GM18868 (cell line): ENCODE measurements around the gene CYP4F11.
"Not testable (repeated sequence)": the region's sequence is repeated elsewhere in the genome, so short reads cannot be mapped to it uniquely, and the experiment has no call there.

Experiments used
- ATAC-seq: cut with Tn5 transposase; IDR thresholded peaks from one replicate; pipeline ENCODE4 v1.9.1; 2021; ENCODE audit warnings: mild to moderate bottlenecking, moderate library complexity; ENCODE audit not compliant: unreplicated experiment

The CYP4F11 gene

DNA sequence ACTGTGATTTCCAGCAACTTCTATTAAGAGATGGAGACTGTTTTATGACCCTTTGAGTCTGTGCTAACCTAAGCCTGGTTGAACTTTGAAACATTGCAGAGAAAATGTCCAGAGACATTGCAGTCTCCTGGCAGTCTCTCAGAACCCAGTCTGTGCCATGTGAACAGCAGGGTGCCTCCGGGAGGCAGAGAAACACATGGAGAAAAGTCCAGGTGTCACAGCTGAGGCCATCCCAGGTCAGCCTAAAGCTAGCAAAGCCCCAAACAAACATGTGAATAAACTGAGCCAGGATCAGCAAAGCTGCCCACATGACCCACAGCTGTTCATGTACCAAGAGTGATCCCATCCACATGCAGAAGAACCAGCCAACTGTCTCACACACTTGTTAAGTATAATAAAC, 7.8 kb downstream of the CYP4F11 start:
- no peak for ATAC-seq

DNA sequence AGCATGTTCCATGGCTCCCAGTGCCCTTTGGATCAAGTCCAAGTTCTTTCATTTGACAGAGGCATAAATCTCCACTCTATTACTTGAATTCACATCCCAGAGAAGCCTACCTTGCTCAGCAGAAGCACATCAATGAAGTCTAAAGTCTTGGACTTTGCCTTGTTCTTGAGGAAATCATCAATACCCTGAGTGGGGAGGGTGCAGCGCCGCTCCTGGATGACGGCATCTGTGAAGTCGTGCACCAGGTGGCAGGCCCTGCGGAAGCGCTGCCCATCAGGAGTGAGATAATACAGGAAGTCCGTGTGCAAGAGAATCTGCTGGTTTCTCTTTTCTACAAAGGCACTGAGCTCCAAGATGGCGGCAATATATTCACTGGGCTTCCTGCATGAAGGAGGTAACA, 10.6 kb downstream of the CYP4F11 start:
- ATAC-seq, result no peak

GRCh38 chr19:15922021-15922420, 12.3 kb downstream of the CYP4F11 start:
- no peak for ATAC-seq

GRCh38 chr19:15919243-15919642, 15.1 kb downstream of the CYP4F11 start:
- no peak for ATAC-seq

DNA sequence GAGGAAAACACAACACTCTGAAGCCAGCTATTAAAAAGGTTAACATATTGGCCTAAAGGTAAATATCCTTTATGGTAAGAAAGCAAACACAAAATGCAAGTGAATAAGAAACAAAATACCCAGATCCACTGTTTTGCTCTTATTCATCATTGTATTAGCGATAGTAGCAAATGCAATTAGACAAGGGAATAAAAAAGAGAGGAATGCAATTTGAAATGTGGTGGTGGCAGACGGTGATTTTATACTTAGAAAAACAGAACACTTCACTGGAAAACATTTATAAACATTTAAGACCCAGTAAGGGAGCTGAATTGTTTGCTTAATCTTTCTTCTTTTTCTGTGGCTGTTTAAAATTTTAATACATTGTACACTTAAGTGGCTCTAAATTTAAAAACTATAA, 19.2 kb downstream of the CYP4F11 start:
- no peak for ATAC-seq

- ATAC-seq, result no peak
Observed at GRCh38 chr19:15913830-15914229, 20.5 kb downstream of the CYP4F11 start.

- no peak for ATAC-seq
Observed at GRCh38 chr19:15913384-15913783, 20.9 kb downstream of the CYP4F11 start.

- ATAC-seq, result no peak
Observed at GRCh38 chr19:15911599-15912235, 22.6 kb downstream of the CYP4F11 start.

GRCh38 chr19:15905026-15905425, 29.3 kb downstream of the CYP4F11 start:
- ATAC-seq, result no peak

- ATAC-seq, result not testable (repeated sequence)
Observed at GRCh38 chr19:15902898-15903297, 31.4 kb downstream of the CYP4F11 start.

DNA sequence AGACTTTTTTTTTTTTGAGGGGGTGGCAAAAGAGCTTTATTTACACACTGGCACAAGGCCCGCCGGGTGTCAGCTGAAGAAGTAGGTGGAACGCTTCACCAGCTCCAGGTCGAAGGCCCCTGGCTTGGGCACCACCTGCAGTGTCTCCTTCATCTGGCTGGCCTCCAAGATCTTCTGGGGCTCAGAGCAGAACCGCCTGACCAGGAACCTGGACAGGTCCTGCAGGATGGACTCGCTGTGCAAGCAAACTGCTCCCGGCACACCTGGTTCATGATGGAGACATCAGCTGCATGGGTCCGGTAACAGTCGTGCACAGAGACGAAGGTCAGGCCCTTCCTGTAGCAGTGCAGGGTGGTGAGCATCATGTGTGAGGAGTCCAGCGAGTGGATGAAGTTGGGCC, 32.1 kb downstream of the CYP4F11 start:
- no peak for ATAC-seq

DNA sequence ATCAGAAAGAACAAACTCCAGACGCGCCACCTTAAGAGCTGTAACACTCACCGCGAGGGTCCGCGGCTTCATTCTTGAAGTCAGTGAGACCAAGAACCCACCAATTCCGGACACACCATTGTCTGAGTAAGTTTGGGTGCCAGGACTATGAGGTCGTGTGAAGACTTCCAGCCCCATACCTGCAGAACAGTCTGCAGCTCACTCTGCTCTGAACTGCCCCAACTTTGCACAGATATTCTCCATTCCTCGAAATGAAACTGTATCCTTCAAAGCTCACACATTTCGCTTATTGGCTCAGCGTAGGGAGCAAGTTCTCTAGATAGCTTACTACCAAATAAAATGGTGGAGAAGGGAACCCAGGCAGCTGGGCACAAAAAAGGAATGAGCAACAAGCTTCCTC, 33.8 kb downstream of the CYP4F11 start:
- ATAC-seq, result no peak

DNA sequence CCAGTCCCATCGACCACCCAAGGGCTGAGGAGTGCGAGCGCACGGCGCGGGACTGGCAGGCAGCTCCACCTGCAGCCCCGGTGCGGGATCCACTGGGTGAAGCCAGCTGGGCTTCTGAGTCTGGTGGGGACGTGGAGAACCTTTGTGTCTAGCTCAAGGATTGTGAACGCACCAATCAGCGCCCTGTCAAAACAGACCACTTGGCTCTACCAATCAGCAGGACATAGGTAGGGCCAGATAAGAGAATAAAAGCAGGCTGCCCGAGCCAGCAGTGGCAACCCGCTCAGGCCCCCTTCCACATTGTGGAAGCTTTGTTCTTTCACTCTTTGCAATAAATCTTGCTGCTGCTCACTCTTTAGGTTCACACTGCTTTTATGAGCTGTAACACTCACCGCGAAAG, 34.3 kb downstream of the CYP4F11 start:
- ATAC-seq, result not testable (repeated sequence)

DNA sequence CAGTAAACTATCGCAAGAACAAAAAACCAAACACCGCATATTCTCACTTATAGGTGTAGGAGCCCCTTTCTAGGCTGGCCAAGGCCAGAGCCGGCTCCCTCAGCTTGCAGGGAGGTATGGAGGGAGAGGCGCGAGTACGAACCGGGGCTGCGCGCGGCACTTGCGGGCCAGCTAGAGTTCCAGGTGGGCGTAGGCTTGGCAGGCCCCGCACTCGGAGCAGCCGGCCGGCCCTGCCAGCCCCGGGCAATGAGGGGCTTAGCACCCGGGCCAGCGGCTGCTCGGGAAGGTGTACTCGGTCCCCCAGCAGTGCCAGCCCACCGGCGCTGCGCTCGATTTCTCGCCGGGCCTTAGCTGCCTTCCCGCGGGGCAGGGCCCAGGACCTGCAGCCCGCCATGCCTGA, 34.8 kb downstream of the CYP4F11 start:
- not testable (repeated sequence) for ATAC-seq

DNA sequence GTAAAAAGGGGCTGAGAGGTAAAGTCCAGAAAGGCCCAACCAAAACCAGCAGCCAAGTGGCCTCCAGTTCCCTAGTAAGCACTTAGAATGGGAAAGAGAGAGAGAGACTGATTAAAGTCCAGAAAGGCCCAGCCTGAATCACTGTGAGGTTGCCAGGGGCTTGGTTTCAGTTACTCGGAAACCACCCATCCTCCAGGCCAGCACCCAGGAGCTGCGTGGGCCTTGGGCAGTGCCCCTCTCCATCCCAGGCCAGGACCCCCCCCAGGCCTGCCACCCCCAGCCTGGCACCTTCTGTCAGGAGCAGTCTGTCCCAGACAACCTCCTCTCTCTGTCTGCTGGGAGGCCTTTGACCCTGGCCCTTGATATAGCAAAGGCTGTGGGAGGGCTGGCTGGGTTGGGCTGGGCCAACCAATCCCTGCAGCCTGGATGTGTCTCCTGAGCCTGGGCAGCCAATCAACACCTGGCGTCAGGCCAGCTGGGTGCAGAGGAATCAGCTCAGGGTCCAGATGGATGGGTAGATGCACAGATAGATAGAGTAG, 36.5 kb downstream of the CYP4F11 start, which contains the start of gene CYP4F2:
Gene CYP4F2, minus strand, starts transcription at position 337 of the 539 bp plus-strand sequence. CDS start 463 bp downstream, outside the sequence.
- ATAC-seq, result no peak

- no peak for ATAC-seq
Observed at GRCh38 chr19:15897026-15897737, 37.1 kb downstream of the CYP4F11 start.

- ATAC-seq, result no peak
Observed at GRCh38 chr19:15895876-15896430, 38.4 kb downstream of the CYP4F11 start.

- no peak for ATAC-seq
Observed at GRCh38 chr19:15894359-15894758, 40.0 kb downstream of the CYP4F11 start.

DNA sequence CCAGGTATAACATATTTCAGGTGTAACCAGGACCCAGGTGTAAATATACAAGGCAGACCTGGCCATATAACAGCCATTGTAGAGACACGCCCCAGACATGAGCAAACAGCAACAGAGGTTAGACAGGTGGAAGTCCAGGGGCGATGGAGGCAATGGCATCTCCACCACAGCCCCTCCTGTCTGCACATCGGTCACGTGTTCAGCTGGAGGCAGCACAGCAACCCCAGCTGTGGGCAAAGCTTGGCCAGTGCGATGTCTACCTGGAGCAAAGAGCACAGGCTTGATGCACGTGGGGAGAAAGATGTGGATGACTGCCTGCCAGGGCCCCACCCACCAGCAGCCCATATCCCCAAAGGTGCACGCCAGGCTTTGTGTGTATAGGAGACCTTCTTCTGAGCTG, 40.9 kb downstream of the CYP4F11 start:
- no peak for ATAC-seq

DNA sequence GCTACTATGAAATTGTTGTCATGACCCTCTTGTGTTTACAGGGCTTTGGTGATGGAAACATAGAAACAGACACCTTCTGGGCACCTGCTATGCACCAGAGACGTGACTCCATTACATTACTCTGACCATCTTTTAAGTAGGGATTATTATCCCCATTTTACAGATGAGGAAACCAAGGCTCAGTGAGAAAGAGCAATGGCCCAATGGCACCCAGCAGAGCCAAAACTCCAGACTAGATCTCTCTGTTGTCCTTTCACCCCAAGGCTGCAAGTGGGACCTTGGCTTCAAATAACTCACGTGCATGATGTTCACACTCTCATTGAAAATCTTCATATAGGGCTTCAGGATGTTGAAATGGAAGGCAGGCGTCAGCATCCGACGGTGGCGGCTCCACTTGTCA, 42.3 kb downstream of the CYP4F11 start:
- ATAC-seq, result no peak

GRCh38 chr19:15891434-15891833, 42.9 kb downstream of the CYP4F11 start:
- ATAC-seq, result no peak

- not testable (repeated sequence) for ATAC-seq
Observed at GRCh38 chr19:15889339-15889738, 45.0 kb downstream of the CYP4F11 start.
